ENCODE data around the gene ITGB3.

GRCh38 chr17:47265983-47266541, 12.4 kb downstream of the ITGB3 start:
- no peak for TF ChIP-seq CTCF (IDR thresholded peaks at IDR 0.05; ENCODE audit: insufficient read depth, low read length, poor library complexity, severe bottlenecking)
- no peak for TF ChIP-seq EZH2phosphoT487 (conservative IDR thresholded peaks at IDR 0.05; ENCODE audit: low read length)

Measured in SU-DHL-6 (cell line).